Central memory CD8-positive, alpha-beta T cell (primary cell): ENCODE data around the gene ARHGAP22.

Source experiments
- ATAC-seq: fragments of 150-1000 bp; cut with Tn5 transposase; replicated peaks from 2 replicates; pipeline ENCODE4 v1.10.0; 2022; ENCODE audit warnings: mild to moderate bottlenecking, moderate FRiP score, moderate number of reproducible peaks; ENCODE audit not compliant: poor library complexity, severe bottlenecking; ENCODE audit errors: extremely low read depth
- DNase-seq, 2 donors: peaks; one replicate each; pipeline ENCODE4 v3.0.0; 2021; ENCODE audit warnings: low spot score in 2 of 2
- H3K27ac Mint-ChIP-seq: one replicate; pipeline ENCODE4 v1.8.0; 2022; ENCODE audit warnings: low read depth, mild to moderate bottlenecking, moderate library complexity, mixed read lengths
- H3K27me3 Mint-ChIP-seq: one replicate; pipeline ENCODE4 v1.8.0; 2022; ENCODE audit warnings: mixed read lengths
- H3K36me3 Mint-ChIP-seq: one replicate; pipeline ENCODE4 v1.8.0; 2022; ENCODE audit warnings: mild to moderate bottlenecking, moderate library complexity, mixed read lengths; ENCODE audit not compliant: insufficient read depth
- H3K4me1 Mint-ChIP-seq: one replicate; pipeline ENCODE4 v1.8.0; 2022; ENCODE audit warnings: mixed read lengths
- H3K4me3 Mint-ChIP-seq: one replicate; pipeline ENCODE4 v1.8.0; 2022; ENCODE audit warnings: mild to moderate bottlenecking, moderate library complexity, mixed read lengths
- H3K9me3 Mint-ChIP-seq: one replicate; pipeline ENCODE4 v1.8.0; 2022; ENCODE audit warnings: mixed read lengths

The ARHGAP22 gene

GRCh38 chr10:48509974-48510692, 94.7 kb downstream of the ARHGAP22 start:
- ATAC-seq (no peak), DNase-seq (no peak)
- H3K36me3 Mint-ChIP-seq: no peaks in the 10 kb centered on the region
- H3K4me1 Mint-ChIP-seq: no peaks in the 10 kb centered on the region
- H3K27me3 Mint-ChIP-seq: peaks cover 22% of the 10 kb centered on the region
- peaks cover 3% of the 10 kb centered on the region for H3K9me3 Mint-ChIP-seq
- H3K27ac Mint-ChIP-seq: no peak overlapping the region
- no peak overlapping the region for H3K4me3 Mint-ChIP-seq

- Mint-ChIP-seq H3K36me3 (no peaks in the 10 kb centered on the region), H3K27ac (no peak overlapping the region), H3K27me3 (peaks cover 30% of the 10 kb centered on the region), H3K4me3 (no peak overlapping the region), H3K9me3 (no peaks in the 10 kb centered on the region), H3K4me1 (no peaks in the 10 kb centered on the region)
- ATAC-seq (no peak), DNase-seq (no peak)
Observed at GRCh38 chr10:48508791-48509772, 95.8 kb downstream of the ARHGAP22 start.

- ATAC-seq (no peak), DNase-seq (no peak)
- peaks cover 32% of the 10 kb centered on the region for H3K27me3 Mint-ChIP-seq
- no peak overlapping the region for H3K27ac Mint-ChIP-seq
- no peaks in the 10 kb centered on the region for H3K36me3 Mint-ChIP-seq
- H3K4me1 Mint-ChIP-seq: no peaks in the 10 kb centered on the region
- no peaks in the 10 kb centered on the region for H3K9me3 Mint-ChIP-seq
- no peak overlapping the region for H3K4me3 Mint-ChIP-seq
Observed at GRCh38 chr10:48507933-48508790, 96.7 kb downstream of the ARHGAP22 start.

GRCh38 chr10:48507494-48507893, 97.4 kb downstream of the ARHGAP22 start:
- Mint-ChIP-seq H3K27ac (no peak overlapping the region), H3K4me1 (no peaks in the 10 kb centered on the region), H3K9me3 (no peaks in the 10 kb centered on the region), H3K27me3 (peaks cover 26% of the 10 kb centered on the region), H3K4me3 (no peak overlapping the region), H3K36me3 (no peaks in the 10 kb centered on the region)
- DNase-seq (no peak), ATAC-seq (no peak)

- no peak overlapping the region for H3K27ac Mint-ChIP-seq
- peaks cover 15% of the 10 kb centered on the region for H3K27me3 Mint-ChIP-seq
Observed at GRCh38 chr10:48506147-48506917, 98.5 kb downstream of the ARHGAP22 start.

GRCh38 chr10:48505394-48506112, 99.3 kb downstream of the ARHGAP22 start:
- ATAC-seq: peak; percentile 19
- Mint-ChIP-seq H3K4me3 (no peak overlapping the region), H3K27ac (no peak overlapping the region), H3K4me1 (no peaks in the 10 kb centered on the region), H3K27me3 (peaks cover 10% of the 10 kb centered on the region), H3K36me3 (no peaks in the 10 kb centered on the region), H3K9me3 (no peaks in the 10 kb centered on the region)
- DNase-seq: peak in 1 of 2 donors; percentile 8

More at GRCh38 chr10:48506147-48506917, 98.5 kb downstream of the ARHGAP22 start:
- no peaks in the 10 kb centered on the region for H3K4me1 Mint-ChIP-seq
- DNase-seq (no peak), ATAC-seq (no peak)
- H3K9me3 Mint-ChIP-seq: no peaks in the 10 kb centered on the region
- no peaks in the 10 kb centered on the region for H3K36me3 Mint-ChIP-seq
- no peak overlapping the region for H3K4me3 Mint-ChIP-seq

- Mint-ChIP-seq H3K27ac (no peak overlapping the region), H3K9me3 (no peaks in the 10 kb centered on the region), H3K27me3 (peaks cover 10% of the 10 kb centered on the region), H3K4me3 (no peak overlapping the region), H3K36me3 (no peaks in the 10 kb centered on the region), H3K4me1 (no peaks in the 10 kb centered on the region)
- ATAC-seq (no peak), DNase-seq (no peak)
Observed at GRCh38 chr10:48504141-48504885, 100.6 kb downstream of the ARHGAP22 start.

GRCh38 chr10:48503293-48503911, 101.5 kb downstream of the ARHGAP22 start:
- no peak for DNase-seq
- H3K36me3 Mint-ChIP-seq: no peaks in the 10 kb centered on the region
- H3K4me3 Mint-ChIP-seq: no peak overlapping the region
- H3K4me1 Mint-ChIP-seq: no peaks in the 10 kb centered on the region
- no peak overlapping the region for H3K27ac Mint-ChIP-seq
- ATAC-seq: no peak
- no peaks in the 10 kb centered on the region for H3K9me3 Mint-ChIP-seq
- peaks cover 10% of the 10 kb centered on the region for H3K27me3 Mint-ChIP-seq

GRCh38 chr10:48502791-48503190, 102.1 kb downstream of the ARHGAP22 start:
- Mint-ChIP-seq H3K27ac (no peak overlapping the region), H3K27me3 (peaks cover 10% of the 10 kb centered on the region), H3K4me3 (no peak overlapping the region), H3K36me3 (no peaks in the 10 kb centered on the region), H3K4me1 (no peaks in the 10 kb centered on the region), H3K9me3 (no peaks in the 10 kb centered on the region)
- no peak for DNase-seq
- no peak for ATAC-seq

- Mint-ChIP-seq H3K27me3 (peaks cover 17% of the 10 kb centered on the region), H3K36me3 (no peaks in the 10 kb centered on the region), H3K9me3 (no peaks in the 10 kb centered on the region), H3K4me1 (no peaks in the 10 kb centered on the region), H3K4me3 (no peak overlapping the region), H3K27ac (no peak overlapping the region)
- ATAC-seq: no peak
- DNase-seq: no peak
Observed at GRCh38 chr10:48501787-48502771, 102.8 kb downstream of the ARHGAP22 start.
